ENCODE results near the gene ZNF630. TPM values are rescaled to one million over a fixed set of nuclear protein-coding genes. Genes with fewer than 3 reads are reported as not detected.

ZNF630 gene
- total and polyA plus RNA-seq, 2 of the 8 experiments (the other 6 are each of a cell fraction or from before 2014, with no cell fraction given): 0.67 to 2.2 TPM

DNA sequence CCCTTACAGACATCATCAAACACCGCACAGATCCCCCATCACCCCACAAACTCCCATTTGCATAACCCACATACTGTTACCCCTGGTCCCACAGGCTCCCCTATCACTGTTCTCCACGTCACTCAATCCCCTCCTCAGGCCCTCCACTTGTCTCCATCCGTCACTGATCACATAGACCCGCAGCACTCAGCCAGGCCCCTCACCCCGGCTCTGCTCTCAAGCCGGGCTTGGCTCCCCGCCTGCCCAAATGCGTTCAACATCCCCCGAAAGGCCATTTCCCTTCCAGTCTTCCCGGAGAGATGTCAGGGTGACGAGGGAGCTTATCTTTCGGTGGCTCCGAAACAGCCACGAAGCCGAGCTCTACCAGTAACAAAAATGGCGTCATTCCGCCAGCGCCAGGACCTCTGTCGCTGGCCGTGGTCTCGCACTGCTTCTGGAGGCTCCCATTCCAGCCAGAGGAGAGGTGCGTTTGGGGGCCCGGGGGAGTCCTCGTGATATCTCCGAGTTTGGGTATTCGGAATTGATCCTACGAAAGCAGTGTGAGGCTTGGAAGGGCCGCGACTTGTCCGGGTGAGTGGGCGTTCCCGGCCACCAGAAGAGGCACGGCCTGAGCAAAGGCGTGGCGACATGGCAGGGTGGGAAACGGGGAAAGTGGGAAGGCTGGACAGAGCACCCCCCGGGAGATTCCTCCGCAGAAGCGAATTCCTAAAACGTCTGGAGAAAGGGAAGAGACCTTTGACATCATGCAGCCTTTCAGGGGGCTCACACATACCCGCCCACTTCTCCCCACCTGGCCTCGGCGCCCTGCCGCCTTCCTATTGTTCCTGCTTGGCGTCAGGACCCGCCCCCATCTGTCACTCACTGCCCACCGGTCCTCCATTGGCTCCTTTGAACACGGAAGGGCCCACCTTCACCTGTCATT, at the start of gene ZNF630 (continued):
- TF ChIP-seq GABPA (IDR thresholded peaks at IDR 0.05; ENCODE audit: borderline replicate concordance, insufficient read depth, low read length): no peak
- no peak for TF ChIP-seq SIX5 (IDR thresholded peaks at IDR 0.05; ENCODE audit: low read depth, low read length)
- no peak for TF ChIP-seq HDAC2 (IDR thresholded peaks at IDR 0.05; ENCODE audit: borderline replicate concordance in 1 of 2, low read depth in 2 of 2, low read length in 2 of 2)
- TF ChIP-seq CTBP2 (IDR thresholded peaks at IDR 0.05; ENCODE audit: borderline replicate concordance, insufficient read depth, insufficient read length, low read length): no peak
- TF ChIP-seq SP2 (IDR thresholded peaks at IDR 0.05; ENCODE audit: low read length): no peak
- no peak for TF ChIP-seq RAD21 (IDR thresholded peaks at IDR 0.05 in 1 of 2, conservative IDR thresholded peaks at IDR 0.05 in 1 of 2; ENCODE audit: low read depth in 2 of 2, low read length in 2 of 2)
- TF ChIP-seq, protein P1, sequence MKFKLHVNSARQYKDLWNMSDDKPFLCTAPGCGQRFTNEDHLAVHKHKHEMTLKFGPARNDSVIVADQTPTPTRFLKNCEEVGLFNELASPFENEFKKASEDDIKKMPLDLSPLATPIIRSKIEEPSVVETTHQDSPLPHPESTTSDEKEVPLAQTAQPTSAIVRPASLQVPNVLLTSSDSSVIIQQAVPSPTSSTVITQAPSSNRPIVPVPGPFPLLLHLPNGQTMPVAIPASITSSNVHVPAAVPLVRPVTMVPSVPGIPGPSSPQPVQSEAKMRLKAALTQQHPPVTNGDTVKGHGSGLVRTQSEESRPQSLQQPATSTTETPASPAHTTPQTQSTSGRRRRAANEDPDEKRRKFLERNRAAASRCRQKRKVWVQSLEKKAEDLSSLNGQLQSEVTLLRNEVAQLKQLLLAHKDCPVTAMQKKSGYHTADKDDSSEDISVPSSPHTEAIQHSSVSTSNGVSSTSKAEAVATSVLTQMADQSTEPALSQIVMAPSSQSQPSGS (IDR thresholded peaks at IDR 0.05; ENCODE audit: low read length): no peak
- no peak for TF ChIP-seq JUN (IDR thresholded peaks at IDR 0.05; ENCODE audit: low read depth, low read length)
- no peak for TF ChIP-seq RXRA (IDR thresholded peaks at IDR 0.05; ENCODE audit: insufficient read depth, low read depth, low read length)
- no peak for TF ChIP-seq CBX8 (IDR thresholded peaks at IDR 0.05; ENCODE audit: borderline replicate concordance, low read depth, low read length)
- TF ChIP-seq, protein P2, sequence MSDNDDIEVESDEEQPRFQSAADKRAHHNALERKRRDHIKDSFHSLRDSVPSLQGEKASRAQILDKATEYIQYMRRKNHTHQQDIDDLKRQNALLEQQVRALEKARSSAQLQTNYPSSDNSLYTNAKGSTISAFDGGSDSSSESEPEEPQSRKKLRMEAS (IDR thresholded peaks at IDR 0.05): 0 out of 2 replicates have a peak, but pooled peaks have one; percentile 9
- TF ChIP-seq POLR2AphosphoS5 (IDR thresholded peaks at IDR 0.05; ENCODE audit: low read depth, low read length): peak; percentile 26; the same call in 1 of the 2 replicates
- TF ChIP-seq POLR2A (IDR thresholded peaks at IDR 0.05; ENCODE audit: control extremely low read depth in 1 of 2, low read depth in 2 of 2, low read length in 2 of 2): peak in 1 of 2 experiments; percentile 49; a peak in 2 of 3 replicates
- no peak for TF ChIP-seq CTCF (IDR thresholded peaks at IDR 0.05; ENCODE audit: control extremely low read depth in 1 of 3, insufficient read depth in 1 of 3, low read depth in 1 of 3, low read length in 3 of 3)
- no peak for TF ChIP-seq NANOG (IDR thresholded peaks at IDR 0.05; ENCODE audit: insufficient read depth, low read depth, low read length, poor library complexity, severe bottlenecking)
- TF ChIP-seq EGR1 (IDR thresholded peaks at IDR 0.05; ENCODE audit: borderline replicate concordance, low read depth, low read length): no peak
- TF ChIP-seq CREB1 (IDR thresholded peaks at IDR 0.05): no peak; the same call in 1 of the 2 replicates

All from H1 (cell line).